Measurements from ENCODE around the gene NEB.
"Not testable (repeated sequence)": the region's sequence is repeated elsewhere in the genome, so short reads cannot be mapped to it uniquely, and the experiment has no call there.

NEB gene

GRCh38 chr2:151720521-151720920, 13.8 kb downstream of the NEB start:
- no peaks in the 10 kb centered on the region for H3K4me1 ChIP-seq (ENCODE audit: control insufficient read depth, insufficient read depth, low read length)
- no peak overlapping the region for H3K9ac ChIP-seq (ENCODE audit: low read depth, low read length)
- H3K36me3 ChIP-seq (ENCODE audit: control insufficient read depth, insufficient read depth, low read length) = no peaks in the 10 kb centered on the region
- H3K4me3 ChIP-seq (ENCODE audit: low read depth, low read length) = no peak overlapping the region
- H3K9me3 ChIP-seq (ENCODE audit: control insufficient read depth, insufficient read depth, low read length) = no peaks in the 10 kb centered on the region
- no peaks in the 10 kb centered on the region for H3K27me3 ChIP-seq (ENCODE audit: control insufficient read depth, insufficient read depth, low read length)

DNA sequence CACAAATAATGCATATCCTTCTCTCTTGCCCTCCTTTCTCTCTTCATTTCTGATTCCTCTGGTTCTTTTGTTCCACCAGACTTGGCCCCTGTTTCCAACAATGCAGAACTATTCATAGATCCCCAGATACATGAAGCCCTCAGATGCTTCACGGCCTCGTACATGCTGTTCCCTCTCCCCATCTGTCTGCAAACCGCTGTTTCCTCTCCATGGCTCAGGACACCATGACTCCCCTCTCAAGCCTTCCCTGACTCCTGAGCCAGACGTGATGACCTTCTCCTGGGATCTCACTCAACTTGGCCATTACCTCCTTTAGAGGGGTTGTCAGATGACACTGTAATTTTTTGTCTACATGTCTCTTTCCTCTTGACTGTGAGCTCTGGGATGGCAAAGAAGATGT, 15.5 kb downstream of the NEB start:
- Histone ChIP-seq H3K4me3 (ENCODE audit: low read depth, low read length) (no peak overlapping the region), H3K4me1 (ENCODE audit: control insufficient read depth, insufficient read depth, low read length) (no peaks in the 10 kb centered on the region), H3K36me3 (ENCODE audit: control insufficient read depth, insufficient read depth, low read length) (no peaks in the 10 kb centered on the region), H3K9ac (ENCODE audit: low read depth, low read length) (no peak overlapping the region), H3K9me3 (ENCODE audit: control insufficient read depth, insufficient read depth, low read length) (no peaks in the 10 kb centered on the region), H3K27me3 (ENCODE audit: control insufficient read depth, insufficient read depth, low read length) (no peaks in the 10 kb centered on the region)

DNA sequence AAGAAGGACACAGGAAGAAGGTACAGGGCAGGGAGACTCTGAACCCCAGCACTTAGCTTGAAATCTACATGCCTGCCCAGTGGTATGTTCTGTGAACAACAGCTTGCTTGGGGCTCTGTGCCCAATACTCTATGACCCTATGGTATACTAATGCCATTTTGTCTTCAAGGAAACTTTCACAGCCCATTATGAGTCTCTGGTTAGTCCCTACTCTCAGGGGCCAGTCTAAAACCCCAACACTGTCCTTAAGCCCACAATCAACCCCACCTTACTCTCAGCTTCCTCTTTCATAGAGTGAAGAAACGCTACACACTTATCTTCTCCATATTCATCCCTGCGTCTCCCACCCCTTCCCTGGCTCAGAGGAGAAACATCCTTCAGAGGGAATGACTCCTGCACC, 16.0 kb downstream of the NEB start:
- no peak overlapping the region for H3K4me3 ChIP-seq (ENCODE audit: low read depth, low read length)
- no peaks in the 10 kb centered on the region for H3K27me3 ChIP-seq (ENCODE audit: control insufficient read depth, insufficient read depth, low read length)
- no peaks in the 10 kb centered on the region for H3K4me1 ChIP-seq (ENCODE audit: control insufficient read depth, insufficient read depth, low read length)
- H3K36me3 ChIP-seq (ENCODE audit: control insufficient read depth, insufficient read depth, low read length) = no peaks in the 10 kb centered on the region
- no peak overlapping the region for H3K9ac ChIP-seq (ENCODE audit: low read depth, low read length)
- H3K9me3 ChIP-seq (ENCODE audit: control insufficient read depth, insufficient read depth, low read length) = no peaks in the 10 kb centered on the region

- Histone ChIP-seq H3K27me3 (ENCODE audit: control insufficient read depth, insufficient read depth, low read length) (no peaks in the 10 kb centered on the region), H3K4me3 (ENCODE audit: low read depth, low read length) (no peak overlapping the region), H3K4me1 (ENCODE audit: control insufficient read depth, insufficient read depth, low read length) (no peaks in the 10 kb centered on the region), H3K9ac (ENCODE audit: low read depth, low read length) (no peak overlapping the region), H3K36me3 (ENCODE audit: control insufficient read depth, insufficient read depth, low read length) (no peaks in the 10 kb centered on the region), H3K9me3 (ENCODE audit: control insufficient read depth, insufficient read depth, low read length) (no peaks in the 10 kb centered on the region)
These were observed 17.6 kb downstream of the NEB start for GRCh38 chr2:151716721-151717120.

GRCh38 chr2:151713291-151713903, 20.9 kb downstream of the NEB start:
- no peak overlapping the region for H3K4me3 ChIP-seq (ENCODE audit: low read depth, low read length)
- H3K9me3 ChIP-seq (ENCODE audit: control insufficient read depth, insufficient read depth, low read length) = no peaks in the 10 kb centered on the region
- peaks cover 3% of the 10 kb centered on the region for H3K36me3 ChIP-seq (ENCODE audit: control insufficient read depth, insufficient read depth, low read length)
- no peaks in the 10 kb centered on the region for H3K27me3 ChIP-seq (ENCODE audit: control insufficient read depth, insufficient read depth, low read length)
- no peaks in the 10 kb centered on the region for H3K4me1 ChIP-seq (ENCODE audit: control insufficient read depth, insufficient read depth, low read length)
- no peak overlapping the region for H3K9ac ChIP-seq (ENCODE audit: low read depth, low read length)

GRCh38 chr2:151711025-151711424, 23.3 kb downstream of the NEB start:
- no peak overlapping the region for H3K9ac ChIP-seq (ENCODE audit: low read depth, low read length)
- H3K4me1 ChIP-seq (ENCODE audit: control insufficient read depth, insufficient read depth, low read length) = no peaks in the 10 kb centered on the region
- no peaks in the 10 kb centered on the region for H3K27me3 ChIP-seq (ENCODE audit: control insufficient read depth, insufficient read depth, low read length)
- peaks cover 3% of the 10 kb centered on the region for H3K36me3 ChIP-seq (ENCODE audit: control insufficient read depth, insufficient read depth, low read length)
- H3K9me3 ChIP-seq (ENCODE audit: control insufficient read depth, insufficient read depth, low read length) = no peaks in the 10 kb centered on the region
- no peak overlapping the region for H3K4me3 ChIP-seq (ENCODE audit: low read depth, low read length)

DNA sequence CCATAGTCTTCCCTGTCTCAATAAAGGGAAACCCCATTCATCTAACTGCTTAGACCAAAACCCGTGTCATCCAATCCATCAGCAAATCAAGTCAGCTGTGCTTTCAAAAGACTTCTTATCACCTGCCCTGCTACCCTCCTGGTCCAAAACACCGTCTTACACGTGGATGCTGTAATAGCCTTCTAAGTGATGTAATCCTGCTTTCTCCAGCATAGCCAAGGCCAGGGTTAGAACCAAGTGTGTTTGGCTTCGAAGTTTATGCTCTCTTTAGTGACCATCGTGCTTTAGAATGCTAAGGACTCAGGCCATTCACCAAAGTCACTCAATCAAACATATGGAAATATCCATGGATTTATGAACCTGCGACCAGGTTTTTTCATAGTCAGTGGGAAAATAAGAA, 25.5 kb downstream of the NEB start:
- Histone ChIP-seq H3K4me3 (ENCODE audit: low read depth, low read length) (no peak overlapping the region), H3K9ac (ENCODE audit: low read depth, low read length) (no peak overlapping the region), H3K4me1 (ENCODE audit: control insufficient read depth, insufficient read depth, low read length) (no peaks in the 10 kb centered on the region), H3K9me3 (ENCODE audit: control insufficient read depth, insufficient read depth, low read length) (no peaks in the 10 kb centered on the region), H3K27me3 (ENCODE audit: control insufficient read depth, insufficient read depth, low read length) (no peaks in the 10 kb centered on the region), H3K36me3 (ENCODE audit: control insufficient read depth, insufficient read depth, low read length) (peaks cover 3% of the 10 kb centered on the region)

DNA sequence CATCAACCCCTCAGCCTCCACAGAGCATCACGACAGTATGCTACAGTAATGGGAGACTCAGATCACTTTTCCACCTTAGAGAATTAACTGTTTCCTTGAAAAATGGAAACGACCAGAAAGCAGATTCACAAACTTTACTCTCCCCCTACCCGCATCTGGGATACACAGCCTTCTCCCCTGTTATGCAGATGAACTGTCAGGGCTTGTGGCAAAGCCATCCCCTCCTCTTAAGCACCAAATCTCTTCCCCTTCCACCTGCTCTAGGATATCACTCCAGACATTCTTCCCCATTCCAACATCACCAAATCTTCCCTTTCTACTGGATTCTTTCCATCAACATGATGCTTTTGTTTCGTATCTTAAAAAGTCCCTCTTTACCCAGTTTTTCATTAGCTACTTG, 26.4 kb downstream of the NEB start:
- H3K36me3 ChIP-seq (ENCODE audit: control insufficient read depth, insufficient read depth, low read length) = peaks cover 3% of the 10 kb centered on the region
- H3K9me3 ChIP-seq (ENCODE audit: control insufficient read depth, insufficient read depth, low read length) = no peaks in the 10 kb centered on the region
- no peak overlapping the region for H3K9ac ChIP-seq (ENCODE audit: low read depth, low read length)
- no peaks in the 10 kb centered on the region for H3K4me1 ChIP-seq (ENCODE audit: control insufficient read depth, insufficient read depth, low read length)
- H3K4me3 ChIP-seq (ENCODE audit: low read depth, low read length) = no peak overlapping the region
- no peaks in the 10 kb centered on the region for H3K27me3 ChIP-seq (ENCODE audit: control insufficient read depth, insufficient read depth, low read length)

- H3K36me3 ChIP-seq (ENCODE audit: control insufficient read depth, insufficient read depth, low read length); H3K27me3 ChIP-seq (ENCODE audit: control insufficient read depth, insufficient read depth, low read length); H3K4me1 ChIP-seq (ENCODE audit: control insufficient read depth, insufficient read depth, low read length); H3K9me3 ChIP-seq (ENCODE audit: control insufficient read depth, insufficient read depth, low read length); H3K9ac ChIP-seq (ENCODE audit: low read depth, low read length): not testable (repeated sequence)
- peak overlapping the region; percentile 26 for H3K4me3 ChIP-seq (ENCODE audit: low read depth, low read length)
These were observed 29.8 kb downstream of the NEB start for GRCh38 chr2:151704480-151704961.

- not testable (repeated sequence) for H3K9ac ChIP-seq (ENCODE audit: low read depth, low read length); H3K4me3 ChIP-seq (ENCODE audit: low read depth, low read length); H3K36me3 ChIP-seq (ENCODE audit: control insufficient read depth, insufficient read depth, low read length); H3K4me1 ChIP-seq (ENCODE audit: control insufficient read depth, insufficient read depth, low read length); H3K27me3 ChIP-seq (ENCODE audit: control insufficient read depth, insufficient read depth, low read length); H3K9me3 ChIP-seq (ENCODE audit: control insufficient read depth, insufficient read depth, low read length)
These were observed 36.1 kb downstream of the NEB start for GRCh38 chr2:151698134-151698533.

DNA sequence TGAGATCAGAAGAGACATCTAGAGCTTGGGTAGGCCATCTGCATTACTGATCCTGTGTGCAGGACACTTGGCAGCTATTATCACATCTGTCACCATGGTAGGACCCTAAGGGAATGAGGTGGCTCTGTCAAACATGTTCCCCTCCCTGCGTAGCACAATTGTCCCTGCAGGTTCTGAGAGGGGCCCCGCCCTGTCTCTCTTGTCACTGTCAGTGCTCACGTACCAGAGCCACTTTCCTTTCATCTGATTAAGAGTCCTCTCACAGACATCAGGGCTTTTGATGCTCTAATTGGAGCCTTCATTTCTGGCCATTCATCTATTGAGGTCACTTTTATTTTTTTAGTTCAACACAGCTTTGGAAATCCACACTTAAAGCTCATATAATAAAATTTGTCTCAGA, 38.5 kb downstream of the NEB start:
- Histone ChIP-seq H3K36me3 (ENCODE audit: control insufficient read depth, insufficient read depth, low read length) (no peaks in the 10 kb centered on the region), H3K9ac (ENCODE audit: low read depth, low read length) (no peak overlapping the region), H3K4me1 (ENCODE audit: control insufficient read depth, insufficient read depth, low read length) (no peaks in the 10 kb centered on the region), H3K4me3 (ENCODE audit: low read depth, low read length) (no peak overlapping the region), H3K9me3 (ENCODE audit: control insufficient read depth, insufficient read depth, low read length) (no peaks in the 10 kb centered on the region), H3K27me3 (ENCODE audit: control insufficient read depth, insufficient read depth, low read length) (no peaks in the 10 kb centered on the region)

- Histone ChIP-seq H3K4me1 (ENCODE audit: control insufficient read depth, insufficient read depth, low read length) (no peaks in the 10 kb centered on the region), H3K9me3 (ENCODE audit: control insufficient read depth, insufficient read depth, low read length) (no peaks in the 10 kb centered on the region), H3K36me3 (ENCODE audit: control insufficient read depth, insufficient read depth, low read length) (no peaks in the 10 kb centered on the region), H3K9ac (ENCODE audit: low read depth, low read length) (no peak overlapping the region), H3K27me3 (ENCODE audit: control insufficient read depth, insufficient read depth, low read length) (no peaks in the 10 kb centered on the region), H3K4me3 (ENCODE audit: low read depth, low read length) (no peak overlapping the region)
These were observed 42.6 kb downstream of the NEB start for GRCh38 chr2:151691631-151692030.
